Erythroblast (primary cell): ENCODE data around the gene SLC26A1.

ENCODE experiments used
- DNase-seq, 2 experiments: peaks; one replicate each; lab custom pipeline; 2025; lab: John Stamatoyannopoulos, UW
- GATA1 ChIP-seq: IDR thresholded peaks from 2 replicates; pipeline ENCODE4 v1.6.1; 2011; ENCODE audit warnings: low read depth, mild to moderate bottlenecking, control low read depth, low read length, moderate library complexity
- POLR2A ChIP-seq: IDR thresholded peaks from 2 replicates; pipeline ENCODE4 v1.6.1; 2011; ENCODE audit warnings: mild to moderate bottlenecking, low read length

SLC26A1 gene, protein sequence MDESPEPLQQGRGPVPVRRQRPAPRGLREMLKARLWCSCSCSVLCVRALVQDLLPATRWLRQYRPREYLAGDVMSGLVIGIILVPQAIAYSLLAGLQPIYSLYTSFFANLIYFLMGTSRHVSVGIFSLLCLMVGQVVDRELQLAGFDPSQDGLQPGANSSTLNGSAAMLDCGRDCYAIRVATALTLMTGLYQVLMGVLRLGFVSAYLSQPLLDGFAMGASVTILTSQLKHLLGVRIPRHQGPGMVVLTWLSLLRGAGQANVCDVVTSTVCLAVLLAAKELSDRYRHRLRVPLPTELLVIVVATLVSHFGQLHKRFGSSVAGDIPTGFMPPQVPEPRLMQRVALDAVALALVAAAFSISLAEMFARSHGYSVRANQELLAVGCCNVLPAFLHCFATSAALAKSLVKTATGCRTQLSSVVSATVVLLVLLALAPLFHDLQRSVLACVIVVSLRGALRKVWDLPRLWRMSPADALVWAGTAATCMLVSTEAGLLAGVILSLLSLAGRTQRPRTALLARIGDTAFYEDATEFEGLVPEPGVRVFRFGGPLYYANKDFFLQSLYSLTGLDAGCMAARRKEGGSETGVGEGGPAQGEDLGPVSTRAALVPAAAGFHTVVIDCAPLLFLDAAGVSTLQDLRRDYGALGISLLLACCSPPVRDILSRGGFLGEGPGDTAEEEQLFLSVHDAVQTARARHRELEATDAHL

DNA sequence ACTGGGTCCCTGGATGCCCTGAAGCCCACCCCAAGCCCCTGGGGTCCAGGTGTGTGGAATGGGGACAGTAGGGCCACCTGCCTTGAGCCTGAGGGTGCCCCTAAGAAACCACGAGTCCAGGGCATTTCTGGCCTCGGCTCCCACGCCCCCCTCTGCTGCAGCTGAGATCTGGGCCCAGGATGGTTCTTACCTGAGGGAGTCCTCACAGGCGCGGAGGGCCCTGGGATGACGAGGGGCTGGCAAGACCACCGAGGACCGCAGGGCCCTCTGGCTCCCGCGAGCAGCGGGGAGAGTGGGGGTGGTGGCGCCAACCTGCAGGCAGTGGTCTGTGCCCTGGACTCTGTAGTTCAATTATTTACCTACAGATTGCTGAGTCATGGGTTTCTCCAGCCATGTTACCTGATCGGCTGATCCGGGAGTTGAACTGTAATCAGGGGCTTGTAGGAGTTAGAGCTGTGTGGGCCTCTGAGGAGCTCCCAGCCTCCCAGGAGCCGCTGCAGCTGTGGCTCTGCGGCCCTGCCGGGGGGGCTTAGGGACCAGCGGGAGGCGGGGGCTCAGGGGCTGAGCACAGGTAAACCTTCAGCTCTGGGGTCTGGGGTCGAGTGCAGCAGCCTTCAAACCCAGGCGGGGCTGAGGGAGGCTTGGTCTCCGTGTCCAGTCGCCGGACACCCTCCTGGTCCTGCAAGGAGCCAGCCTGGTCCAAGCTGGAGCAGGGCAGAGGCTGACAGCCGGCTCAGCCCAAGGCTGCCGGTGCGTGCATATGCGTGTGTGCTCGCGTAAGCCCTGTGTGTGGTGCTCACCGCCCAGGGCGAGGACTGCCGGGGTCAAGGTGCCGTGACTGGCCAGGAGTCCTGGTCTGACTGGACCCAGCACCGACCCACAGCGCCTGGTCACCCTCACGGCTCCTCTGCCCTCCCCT lies at the start of gene SLC26A1:
TSS of gene SLC26A1 (minus strand) at position 294 of the 919 bp plus-strand sequence. CDS start 1,701 bp downstream, outside the sequence.
- no peak for DNase-seq
- TF ChIP-seq POLR2A (no peak), GATA1 (no peak)

DNA sequence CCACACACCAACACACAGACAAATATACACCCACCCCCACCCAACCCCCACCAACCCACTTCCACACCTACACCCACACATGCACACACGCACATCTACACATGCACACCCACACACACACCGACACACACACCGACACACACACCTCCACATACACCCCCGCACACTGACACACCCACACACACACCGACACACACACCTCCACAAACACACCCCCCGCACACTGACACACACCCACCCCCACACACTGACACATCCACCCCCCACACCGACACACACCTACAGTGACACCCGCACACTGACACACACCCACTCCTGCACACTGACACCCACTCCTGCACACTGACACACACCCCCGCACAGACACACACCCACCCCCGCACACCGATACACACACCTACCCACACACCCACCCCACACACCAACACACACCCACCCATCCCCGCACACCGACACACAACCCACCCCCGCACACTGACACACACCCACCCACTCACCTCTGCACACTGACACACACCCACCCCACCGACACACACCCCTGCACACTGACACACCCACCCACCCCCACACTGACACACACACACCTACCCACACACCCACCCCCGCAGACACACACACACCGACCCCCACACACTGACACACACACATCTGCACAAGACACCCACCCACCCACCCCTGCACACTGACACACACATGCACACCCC lies 49.3 kb upstream of the SLC26A1 start:
- no peak for DNase-seq

DNA sequence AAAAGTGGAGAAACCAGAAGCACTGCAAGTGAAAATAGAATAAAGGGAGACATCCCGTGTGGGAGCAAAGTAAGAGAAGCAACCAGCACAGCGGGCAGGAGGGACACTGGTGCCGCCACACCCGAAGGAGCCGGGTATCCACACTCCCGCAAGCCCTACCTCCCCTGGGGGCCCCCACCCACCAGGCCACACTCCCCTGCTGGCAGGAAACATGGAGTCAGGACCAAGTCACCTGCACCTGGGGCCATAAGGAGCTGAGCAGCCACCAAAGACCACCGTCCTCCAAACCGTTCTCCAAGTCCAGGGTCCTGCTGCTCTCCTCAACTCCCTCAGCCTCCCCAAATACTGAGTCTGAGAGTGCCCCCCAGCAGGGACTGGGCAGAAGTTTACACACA lies 48.7 kb upstream of the SLC26A1 start:
- DNase-seq, result no peak
- no peak for TF ChIP-seq POLR2A
- no peak for TF ChIP-seq GATA1

More for the DNA sequence above, 49.3 kb upstream of the SLC26A1 start:
- TF ChIP-seq GATA1, result no peak
- no peak for TF ChIP-seq POLR2A

DNA sequence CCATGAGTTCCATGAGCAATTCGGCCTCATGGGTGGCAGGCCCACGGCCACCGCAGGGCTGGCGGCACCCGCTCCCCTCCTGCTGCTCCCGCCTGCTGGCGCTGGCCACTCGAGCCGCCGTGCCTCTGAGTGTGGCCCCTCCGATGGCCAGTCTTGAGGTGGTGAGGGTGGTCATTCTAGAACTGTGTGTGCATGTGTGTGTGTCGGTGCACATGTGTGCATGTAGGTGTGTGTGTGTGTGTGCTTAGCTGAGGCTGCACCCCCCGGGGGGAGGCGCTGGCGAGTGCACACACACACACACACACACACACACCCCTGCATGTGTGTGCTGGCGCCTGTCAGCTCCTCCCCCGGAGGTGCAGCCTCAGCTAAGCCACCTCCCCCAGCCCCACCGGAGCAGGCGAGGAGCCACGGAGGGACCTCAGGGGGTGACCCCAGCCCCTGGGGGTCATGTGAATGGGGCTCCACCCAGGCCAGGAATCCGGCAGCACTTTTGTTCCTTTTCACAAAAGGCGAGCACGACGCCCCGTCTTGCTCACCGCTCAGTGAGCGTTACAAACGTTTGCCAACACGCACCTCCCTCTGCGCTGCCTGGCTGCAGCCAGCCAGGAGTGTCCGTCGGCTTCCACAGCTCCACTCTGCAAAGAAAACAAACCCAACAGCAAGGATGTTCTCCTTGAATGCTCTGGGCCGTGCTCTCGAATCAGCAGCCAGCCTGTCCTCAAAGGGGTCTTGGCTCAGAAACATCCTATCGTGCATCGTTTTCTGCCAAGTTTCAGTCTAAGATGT lies 48.1 kb upstream of the SLC26A1 start:
- no peak for TF ChIP-seq GATA1
- no peak for TF ChIP-seq POLR2A
- no peak for DNase-seq

DNA sequence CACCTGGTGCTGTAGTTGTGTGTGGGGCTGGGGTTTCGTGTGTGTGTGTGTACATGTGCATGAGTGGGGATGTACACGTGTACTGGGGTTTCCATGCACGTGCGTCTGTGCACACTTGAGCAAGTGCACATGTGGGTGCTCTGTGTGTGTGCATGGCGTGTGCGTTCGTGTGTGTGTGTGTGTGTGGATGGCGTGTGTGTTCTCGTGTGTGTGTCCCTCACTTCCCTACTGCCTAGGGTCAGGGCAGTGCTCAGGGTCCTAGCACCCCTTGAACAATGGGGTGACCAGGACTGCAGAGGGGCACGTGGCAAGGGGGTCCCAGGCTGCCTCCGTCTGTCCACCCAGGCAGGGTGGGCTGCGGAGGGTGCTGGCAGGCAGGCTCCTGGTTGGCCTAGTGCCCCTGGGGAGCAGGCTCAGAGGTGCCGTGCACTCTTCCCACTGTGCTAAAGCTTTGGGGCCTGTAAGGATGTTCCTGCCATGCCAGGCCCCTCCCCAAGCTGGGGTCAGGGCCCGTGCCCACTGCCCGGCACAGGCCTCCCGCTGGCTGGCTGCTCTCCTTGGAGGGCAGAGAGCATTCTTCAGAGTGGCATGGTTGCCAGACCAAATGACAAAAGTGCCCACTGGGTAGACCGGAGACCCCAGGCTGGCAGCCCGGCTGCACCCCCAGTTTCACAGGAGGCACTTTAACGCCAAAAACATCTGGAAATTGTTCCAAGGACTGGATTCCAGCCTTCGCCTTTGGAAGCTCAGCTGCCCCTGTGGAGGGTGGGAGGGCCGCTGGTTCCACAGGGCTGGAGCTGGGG lies 47.3 kb upstream of the SLC26A1 start:
- DNase-seq, result no peak
- no peak for TF ChIP-seq GATA1
- no peak for TF ChIP-seq POLR2A

DNA sequence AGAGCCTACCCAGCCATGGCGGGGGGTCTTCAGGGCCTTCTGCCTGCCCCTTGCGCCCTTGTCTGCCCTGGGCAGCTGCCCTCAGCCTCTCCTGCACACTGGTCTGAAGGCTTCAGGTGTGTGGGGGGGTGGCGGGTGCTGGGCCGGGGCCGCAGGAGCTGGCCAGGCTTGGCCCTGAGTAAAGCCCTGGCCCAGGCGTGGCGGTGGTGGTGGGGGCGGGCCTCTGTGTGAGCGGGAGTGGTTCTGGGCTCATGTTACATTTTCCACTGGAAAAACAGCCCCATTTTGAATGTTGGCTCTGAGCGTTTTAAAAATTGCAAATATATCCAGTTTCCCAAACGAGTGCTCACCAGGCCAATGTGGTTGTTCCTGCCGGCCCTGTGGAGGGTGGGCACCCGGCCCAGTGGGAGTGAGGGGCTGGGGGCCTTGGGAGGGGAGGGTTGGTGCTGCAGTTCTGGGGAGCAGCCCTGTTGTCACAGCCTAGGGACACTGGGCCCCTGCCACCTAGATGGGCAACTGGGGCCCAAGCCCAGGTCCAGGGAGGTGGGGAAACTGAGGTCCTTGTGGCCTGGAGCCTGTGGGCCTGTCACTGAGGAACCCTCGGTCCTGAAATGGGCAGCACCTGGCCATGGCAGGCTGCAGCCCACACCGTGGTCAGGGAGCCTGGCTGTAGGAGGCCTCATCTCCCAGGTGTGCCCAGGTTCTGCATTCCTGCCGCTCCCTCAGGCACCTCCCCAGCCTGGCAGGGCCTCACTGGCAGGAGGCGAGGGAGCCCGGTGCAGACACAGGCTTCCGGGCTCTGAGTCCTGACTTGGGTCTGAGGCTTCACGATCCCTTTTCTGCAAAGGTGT lies 46.5 kb upstream of the SLC26A1 start:
- no peak for DNase-seq
- TF ChIP-seq POLR2A (no peak), GATA1 (no peak)

DNA sequence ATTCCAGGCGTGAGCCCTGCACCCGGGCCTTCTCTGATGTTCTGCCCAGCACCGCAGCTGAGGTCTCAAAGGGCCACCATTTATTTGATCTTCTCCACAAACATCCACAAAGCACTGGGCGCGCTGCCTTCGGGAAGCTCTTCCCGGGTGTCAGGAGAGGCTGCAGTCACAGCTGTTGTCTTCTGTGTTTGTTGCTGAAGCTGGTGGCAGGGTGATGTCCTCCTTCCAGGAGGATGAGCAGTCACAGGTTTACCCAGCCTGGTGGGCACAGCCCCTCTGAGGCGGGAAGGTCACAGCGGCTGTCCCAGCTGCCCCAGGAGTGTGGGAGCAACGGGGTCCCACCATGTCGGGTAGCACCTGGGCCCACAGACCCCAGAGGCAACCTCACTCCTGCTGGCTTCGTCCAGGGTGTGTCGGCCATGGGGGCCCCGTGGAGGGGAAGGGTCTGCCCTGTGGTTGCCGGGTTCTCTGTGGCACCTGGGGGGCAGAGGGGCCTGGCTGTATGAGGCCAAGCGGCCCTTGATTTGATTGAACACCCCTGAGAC lies 45.8 kb upstream of the SLC26A1 start:
- DNase-seq, result no peak
- TF ChIP-seq GATA1, result no peak
- no peak for TF ChIP-seq POLR2A

DNA sequence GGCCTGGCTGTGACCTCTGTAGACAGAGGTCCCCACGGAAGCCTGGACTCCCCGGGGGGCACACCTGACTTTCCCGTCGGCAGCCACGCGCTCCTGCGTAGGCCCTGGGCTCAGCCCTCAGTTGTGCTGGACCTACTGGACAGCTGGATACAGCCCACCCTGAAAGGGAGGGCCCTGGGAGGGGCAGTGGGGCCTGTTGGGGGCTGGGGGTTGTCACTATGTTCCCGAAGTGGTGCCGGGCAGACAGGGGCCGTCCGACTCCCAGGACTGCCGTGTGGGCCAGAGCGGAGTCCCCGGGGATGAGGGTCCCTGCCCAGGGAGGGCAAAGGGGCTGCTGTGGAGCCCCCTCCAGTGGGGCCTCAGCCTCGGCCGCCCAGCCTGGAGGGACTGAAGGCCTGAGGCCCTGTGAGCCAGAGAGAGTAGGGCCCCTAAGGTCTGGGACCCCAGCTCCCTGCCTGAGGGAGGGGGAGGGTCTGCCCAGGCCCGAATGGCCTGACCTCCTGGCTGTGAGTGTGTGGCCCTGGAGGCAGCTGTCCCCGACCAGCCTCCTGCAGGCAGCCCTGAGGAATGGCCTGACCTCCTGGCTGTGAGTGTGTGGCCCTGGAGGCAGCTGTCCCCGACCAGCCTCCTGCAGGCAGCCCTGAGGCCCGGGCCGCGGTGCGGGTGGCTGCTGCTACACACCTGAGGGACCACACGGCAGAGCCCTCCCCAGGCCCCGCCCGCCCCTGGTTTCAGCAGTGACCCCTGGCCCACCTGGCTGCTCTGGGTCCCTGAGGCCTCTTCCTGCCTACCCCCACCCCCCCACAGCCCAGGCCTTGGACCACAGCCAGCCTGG lies 44.0 kb upstream of the SLC26A1 start:
- no peak for TF ChIP-seq GATA1
- TF ChIP-seq POLR2A, result no peak
- no peak for DNase-seq

DNA sequence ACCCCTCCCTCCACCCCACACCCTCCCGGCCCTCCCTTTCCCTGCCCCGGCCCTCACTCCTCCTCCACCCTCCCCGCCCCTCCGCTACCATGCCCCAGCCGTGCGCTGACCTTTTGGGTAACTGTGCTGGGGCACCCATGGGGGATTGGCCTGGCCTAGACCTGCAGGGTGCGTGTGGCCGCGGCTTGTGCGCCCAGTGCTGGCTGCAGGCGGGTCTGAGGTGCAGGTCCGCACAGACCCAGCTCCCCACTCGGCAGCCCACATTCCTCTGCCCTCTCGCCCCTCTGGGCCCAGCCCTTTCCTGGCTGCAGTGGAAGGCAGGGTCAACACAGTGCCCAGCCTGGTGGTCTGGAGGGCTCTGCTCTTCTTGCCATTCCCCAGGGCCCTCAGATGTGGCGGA lies 42.9 kb upstream of the SLC26A1 start:
- no peak for DNase-seq

DNA sequence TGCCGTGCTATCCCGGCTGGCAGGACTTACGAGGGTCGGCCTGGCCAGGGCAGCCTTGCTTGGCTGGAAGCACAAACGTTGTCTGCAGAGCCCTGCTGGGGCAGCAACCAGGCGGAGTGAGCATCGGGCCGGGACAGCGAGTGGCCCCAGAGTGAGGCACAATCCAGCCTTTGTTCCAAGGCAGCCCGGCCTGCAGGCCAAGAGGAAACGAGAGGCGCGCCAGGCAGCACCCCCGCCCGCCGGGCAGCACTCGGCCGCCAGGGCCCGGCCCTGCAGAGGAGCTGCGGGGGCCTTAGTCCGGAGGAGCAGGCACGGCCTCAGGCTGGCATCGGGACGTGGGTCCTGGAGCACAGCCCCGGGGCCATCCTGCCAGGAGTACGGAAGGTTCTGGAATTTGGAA lies 42.3 kb upstream of the SLC26A1 start:
- DNase-seq, result no peak
- TF ChIP-seq GATA1 (no peak), POLR2A (no peak)

More for the DNA sequence above, 42.9 kb upstream of the SLC26A1 start:
- TF ChIP-seq GATA1 (no peak), POLR2A (no peak)
